HepG2 (cell line): ENCODE results near the gene NPB. TPM values are rescaled to one million over a fixed set of nuclear protein-coding genes. Genes with fewer than 3 reads are reported as not detected.

Experiments
- CBX1 ChIP-seq: IDR thresholded peaks from one replicate; pipeline ENCODE4 v1.6.1; 2016; ENCODE audit warnings: antibody characterized with exemption, low read depth
- CREB3 ChIP-seq: sonication (generic); formaldehyde crosslinking; IDR thresholded peaks from 2 replicates; pipeline ENCODE4 v1.5.0; 2020; ENCODE audit warnings: missing genetic modification reagents
- EP300 ChIP-seq, 3 experiments: sonication (generic) in 1 of 3; formaldehyde crosslinking in 1 of 3; IDR thresholded peaks; 2 replicates each; pipeline versions ENCODE4 v1.5.1 to v1.6.1; 2011 to 2020; ENCODE audit warnings: low read depth in 2 of 3, low read length in 2 of 3, borderline replicate concordance in 1 of 3, improper control_type of control experiment in 1 of 3, mild to moderate bottlenecking in 1 of 3, missing genetic modification reagents in 1 of 3, moderate library complexity in 1 of 3
- ERF ChIP-seq: IDR thresholded peaks from 2 replicates; pipeline ENCODE4 v1.6.1; 2018; ENCODE audit warnings: missing biosample characterization, missing genetic modification reagents
- FOXK2 ChIP-seq: fragments of 450-650 bp; IDR thresholded peaks from 2 replicates; pipeline ENCODE4 v1.6.1; 2016
- GABPB1 ChIP-seq: IDR thresholded peaks from 2 replicates; pipeline ENCODE4 v1.6.1; 2016; ENCODE audit warnings: mild to moderate bottlenecking, missing genetic modification reagents, moderate library complexity, missing compliant biosample characterization
- HDAC1 ChIP-seq: sonication (generic); formaldehyde crosslinking; IDR thresholded peaks from 2 replicates; pipeline ENCODE4 v1.5.1; 2020; ENCODE audit warnings: mild to moderate bottlenecking, missing genetic modification reagents
- HMG20B ChIP-seq: conservative IDR thresholded peaks from 2 replicates; pipeline ENCODE4 v1.6.1; 2016; ENCODE audit warnings: missing genetic modification reagents, missing compliant biosample characterization
- HOXD1 ChIP-seq: sonication (generic); formaldehyde crosslinking; IDR thresholded peaks from 2 replicates; pipeline ENCODE4 v1.5.0; 2020; ENCODE audit warnings: missing genetic modification reagents
- MAF1 ChIP-seq: sonication (generic); formaldehyde crosslinking; IDR thresholded peaks from 2 replicates; pipeline ENCODE4 v1.5.0; 2020; ENCODE audit warnings: missing genetic modification reagents, borderline replicate concordance
- MIER2 ChIP-seq: IDR thresholded peaks from 2 replicates; pipeline ENCODE4 v1.6.1; 2016; ENCODE audit warnings: missing biosample characterization, missing genetic modification reagents
- NCOA1 ChIP-seq: sonication (generic); formaldehyde crosslinking; IDR thresholded peaks from 2 replicates; pipeline ENCODE4 v1.9.0; 2021; ENCODE audit warnings: missing genetic modification reagents
- NFE2L1 ChIP-seq: sonication (generic); formaldehyde crosslinking; IDR thresholded peaks from 2 replicates; pipeline ENCODE4 v1.4.0; 2020; ENCODE audit warnings: missing genetic modification reagents, mild to moderate bottlenecking, borderline replicate concordance
- NPAS2 ChIP-seq: sonication (generic); formaldehyde crosslinking; IDR thresholded peaks from 2 replicates; pipeline ENCODE4 v1.8.0; 2022; ENCODE audit warnings: mild to moderate bottlenecking, missing genetic modification reagents, borderline replicate concordance
- PAF1 ChIP-seq: IDR thresholded peaks from 2 replicates; pipeline ENCODE4 v1.6.1; 2016; ENCODE audit warnings: missing genetic modification reagents, missing compliant biosample characterization
- PHF8 ChIP-seq: sonication (generic); formaldehyde crosslinking; IDR thresholded peaks from 2 replicates; pipeline ENCODE4 v1.5.0; 2020; ENCODE audit warnings: missing genetic modification reagents
- RFX3 ChIP-seq: IDR thresholded peaks from 2 replicates; pipeline ENCODE4 v1.6.1; 2016; ENCODE audit warnings: missing biosample characterization, missing genetic modification reagents
- SNAI1 ChIP-seq: sonication (generic); formaldehyde crosslinking; IDR thresholded peaks from 2 replicates; pipeline ENCODE4 v1.5.0; 2020; ENCODE audit warnings: mild to moderate bottlenecking, missing genetic modification reagents, borderline replicate concordance
- SP5 ChIP-seq: IDR thresholded peaks from 2 replicates; pipeline ENCODE4 v1.6.1; 2016; ENCODE audit warnings: low read depth, borderline replicate concordance
- STAG1 ChIP-seq: sonication (generic); formaldehyde crosslinking; IDR thresholded peaks from 2 replicates; pipeline ENCODE4 v1.4.0; 2020; ENCODE audit warnings: missing genetic modification reagents
- YEATS4 ChIP-seq: sonication (generic); formaldehyde crosslinking; IDR thresholded peaks from 2 replicates; pipeline ENCODE4 v1.4.0; 2020; ENCODE audit warnings: missing genetic modification reagents, borderline replicate concordance
- ZMAT3 ChIP-seq: sonication (generic); formaldehyde crosslinking; conservative IDR thresholded peaks from 2 replicates; pipeline ENCODE4 v1.7.0; 2021; ENCODE audit warnings: missing genetic modification reagents
- ZNF142 ChIP-seq: sonication (generic); formaldehyde crosslinking; IDR thresholded peaks from 2 replicates; pipeline ENCODE4 v1.4.0; 2020; ENCODE audit warnings: missing genetic modification reagents
- ZNF563 ChIP-seq: sonication (generic); formaldehyde crosslinking; IDR thresholded peaks from 2 replicates; pipeline ENCODE4 v1.8.0; 2022; ENCODE audit warnings: mild to moderate bottlenecking, moderate library complexity, missing genetic modification reagents
- ZNF777 ChIP-seq: sonication (generic); formaldehyde crosslinking; IDR thresholded peaks from 2 replicates; pipeline ENCODE4 v1.4.0; 2020; ENCODE audit warnings: missing genetic modification reagents
- ZNF878 ChIP-seq: sonication (generic); formaldehyde crosslinking; IDR thresholded peaks from 2 replicates; pipeline ENCODE4 v1.8.1; 2023; ENCODE audit warnings: mild to moderate bottlenecking, missing genetic modification reagents, moderate library complexity
- ZSCAN21 ChIP-seq: sonication (generic); formaldehyde crosslinking; IDR thresholded peaks from 2 replicates; pipeline ENCODE4 v1.8.0; 2022; ENCODE audit warnings: mild to moderate bottlenecking, missing genetic modification reagents, moderate library complexity, borderline replicate concordance
- polyA plus RNA-seq, 8 experiments: library from polyadenylated mRNA; depleted of rRNA in 3 of 8; stranded (reverse) in 7 of 8; unstranded in 1 of 8; fragments of >200 nt; fragmentation: Illumina TruSeq in 4 of 8; extraction: Trizol in 4 of 8; gene quantifications; 2 replicates each; pipeline versions ENCODE4 v1.2.1 to v1.2.3, GENCODE V29; 2011 to 2016; ENCODE audit warnings: low read depth in 4 of 8, missing spikeins in 1 of 8, mixed read lengths in 1 of 8; ENCODE audit not compliant: insufficient read depth in 1 of 8
- total RNA-seq, 5 experiments: library from RNA; depleted of rRNA; stranded (reverse); fragments of >200 nt; fragmentation: Illumina TruSeq; extraction: Trizol; gene quantifications; 2 replicates each; pipeline ENCODE4 v1.2.3, GENCODE V29; 2016; ENCODE audit warnings: low read depth in 1 of 5

NPB gene
- total and polyA plus RNA-seq, 2 of the 13 experiments (the other 11 are each of a cell fraction or from before 2014, with no cell fraction given): 0.11 to 0.93 TPM

- TF ChIP-seq MAF1 (CRISPR knock-in tag) (0 out of 2 replicates have a peak, but pooled peaks have one; percentile 14), RFX3 (CRISPR knock-in tag) (no peak), SP5 (CRISPR knock-in tag) (peak; percentile 4; the same call in 1 of the 2 replicates), EP300 (IDR thresholded peaks at IDR 0.05; ENCODE audit: low read depth in 2 of 2, low read length in 2 of 2) (0 out of 4 replicates have a peak, but pooled peaks of 1 of the 2 experiments have one; percentile 1), EP300 (CRISPR knock-in tag; IDR thresholded peaks at IDR 0.05; ENCODE audit: borderline replicate concordance) (no peak), ZNF777 (CRISPR knock-in tag) (peak; percentile 23; the same call in 1 of the 2 replicates), PAF1 (CRISPR knock-in tag) (no peak), NPAS2 (CRISPR knock-in tag) (no peak), SNAI1 (CRISPR knock-in tag) (no peak; the same call in 1 of the 2 replicates), ZMAT3 (0 out of 2 replicates have a peak, but pooled peaks have one; percentile 13), GABPB1 (CRISPR knock-in tag) (peak; percentile 63), ZNF878 (CRISPR knock-in tag) (no peak), CBX1 (no peak), CREB3 (peak; percentile 32; the same call in 1 of the 2 replicates), MIER2 (CRISPR knock-in tag) (no peak), ERF (CRISPR knock-in tag) (peak; percentile 41; the same call in 1 of the 2 replicates), NFE2L1 (CRISPR knock-in tag) (no peak), HOXD1 (CRISPR knock-in tag) (peak; percentile 3; the same call in 1 of the 2 replicates), NCOA1 (CRISPR knock-in tag) (no peak), STAG1 (CRISPR knock-in tag) (no peak), ZSCAN21 (CRISPR knock-in tag) (peak; percentile 78; the same call in 1 of the 2 replicates), FOXK2 (no peak), ZNF142 (CRISPR knock-in tag) (peak; percentile 54; the same call in 1 of the 2 replicates), PHF8 (CRISPR knock-in tag) (0 out of 2 replicates have a peak, but pooled peaks have one; percentile 14), HDAC1 (CRISPR knock-in tag) (no peak), YEATS4 (peak; percentile 16; the same call in 1 of the 2 replicates), ZNF563 (CRISPR knock-in tag) (no peak), HMG20B (CRISPR knock-in tag) (no peak)
These were observed 8.8 kb downstream of the NPB start (continued) for GRCh38 chr17:81910840-81911276.
